Immature natural killer cell (primary cell): ENCODE data around the gene NUPR1. TPM values are rescaled to one million over a fixed set of nuclear protein-coding genes. Genes with fewer than 3 reads are reported as not detected.
"Not testable (repeated sequence)": the region's sequence is repeated elsewhere in the genome, so short reads cannot be mapped to it uniquely, and the experiment has no call there.

ENCODE experiments used
- DNase-seq, 3 donors: peaks; one replicate each; pipeline ENCODE4 v3.0.0; 2022; ENCODE audit warnings: mixed read lengths in 1 of 3
- H3K27ac Mint-ChIP-seq, 6 donors: one replicate each; pipeline ENCODE4 v1.8.0; 2020; ENCODE audit warnings: mixed read lengths in 6 of 6, mild to moderate bottlenecking in 5 of 6, inconsistent platforms in 4 of 6, moderate library complexity in 3 of 6
- H3K27me3 Mint-ChIP-seq, 3 donors: one replicate each; pipeline ENCODE4 v1.8.0; 2020 to 2021; ENCODE audit warnings: low read depth in 3 of 3, mild to moderate bottlenecking in 3 of 3, mixed read lengths in 3 of 3, moderate library complexity in 3 of 3, inconsistent platforms in 1 of 3
- H3K36me3 Mint-ChIP-seq, 3 donors: one replicate each; pipeline ENCODE4 v1.8.0; 2020; ENCODE audit warnings: mixed read lengths in 3 of 3, inconsistent platforms in 2 of 3, mild to moderate bottlenecking in 2 of 3
- H3K4me1 Mint-ChIP-seq, 2 donors: one replicate each; pipeline ENCODE4 v1.8.0; 2020; ENCODE audit warnings: inconsistent platforms in 2 of 2, mild to moderate bottlenecking in 2 of 2, mixed read lengths in 2 of 2, moderate library complexity in 1 of 2
- H3K4me3 Mint-ChIP-seq, 5 donors: one replicate each; pipeline ENCODE4 v1.8.0; 2020; ENCODE audit warnings: mild to moderate bottlenecking in 5 of 5, mixed read lengths in 5 of 5, inconsistent platforms in 3 of 5, moderate library complexity in 3 of 5
- H3K9me3 Mint-ChIP-seq, 6 donors: one replicate each; pipeline ENCODE4 v1.8.0; 2020; ENCODE audit warnings: mild to moderate bottlenecking in 6 of 6, mixed read lengths in 6 of 6, inconsistent platforms in 4 of 6, moderate library complexity in 3 of 6
- polyA plus RNA-seq, 3 donors: library from polyadenylated mRNA; unstranded; fragments of 300-500 nt; fragmentation: Illumina TruSeq; gene quantifications; one replicate each; pipeline ENCODE4 v1.2.3, GENCODE V29; 2021

NUPR1 gene
- polyA plus RNA-seq, 3 donors from 2014 or later, result not detected

- peaks cover 0 to 3% (median 1%) of the 10 kb centered on the region in 6 donors for H3K9me3 Mint-ChIP-seq
- peaks cover 16 to 28% of the 10 kb centered on the region in 2 donors for H3K4me1 Mint-ChIP-seq
- DNase-seq, result no peak
- H3K36me3 Mint-ChIP-seq, result peaks cover 4 to 19% (median 11%) of the 10 kb centered on the region in 3 donors
- H3K4me3 Mint-ChIP-seq, result no peak overlapping the region
- peak overlapping the region in 2 of 6 donors; percentile 8 to 33 for H3K27ac Mint-ChIP-seq
- peaks cover 0 to 2% (median 0%) of the 10 kb centered on the region in 3 donors for H3K27me3 Mint-ChIP-seq
Measured at GRCh38 chr16:28567292-28567691, 28.5 kb upstream of the NUPR1 start.

DNA sequence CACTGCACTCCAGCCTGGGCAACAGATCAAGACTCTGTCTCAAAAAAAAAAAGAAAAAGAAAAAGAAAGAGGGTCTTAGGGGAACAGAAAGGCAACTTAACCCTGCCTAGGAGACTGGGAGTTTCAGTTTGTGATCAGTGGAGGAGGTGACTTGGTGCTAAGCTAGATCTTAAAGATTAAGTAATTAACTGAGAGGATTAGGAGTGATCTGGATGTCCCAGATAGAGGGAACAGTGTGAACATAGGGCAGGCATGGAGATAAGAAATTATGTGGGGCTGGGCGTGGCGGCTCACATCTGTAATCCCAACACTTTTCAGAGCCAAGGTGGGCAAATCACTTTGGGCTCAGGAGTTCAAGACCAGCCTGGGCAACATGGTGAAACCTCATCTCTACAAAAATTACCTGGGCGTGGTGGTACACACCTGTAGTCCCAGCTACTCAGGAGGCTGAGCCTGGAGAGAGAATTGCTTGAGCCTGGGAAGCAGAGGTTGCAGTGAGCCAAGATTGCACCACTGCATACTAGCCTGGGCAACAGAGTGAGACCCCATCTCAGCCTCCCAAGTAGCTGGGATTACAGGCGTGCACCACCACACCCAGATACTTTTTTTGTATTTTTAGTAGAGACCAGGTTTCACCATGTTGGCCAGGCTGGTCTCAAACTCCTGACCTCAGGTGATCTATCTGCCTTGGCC lies 27.6 kb upstream of the NUPR1 start:
- peaks cover 14 to 22% of the 10 kb centered on the region in 2 donors for H3K4me1 Mint-ChIP-seq
- not testable (repeated sequence) for H3K4me3 Mint-ChIP-seq, H3K9me3 Mint-ChIP-seq, H3K27me3 Mint-ChIP-seq, DNase-seq
- peaks cover 4 to 19% (median 11%) of the 10 kb centered on the region in 3 donors for H3K36me3 Mint-ChIP-seq
- peak overlapping the region in 1 of 6 donors; percentile 15 for H3K27ac Mint-ChIP-seq

- H3K27me3 Mint-ChIP-seq, result peaks cover 0 to 2% (median 0%) of the 10 kb centered on the region in 3 donors
- H3K9me3 Mint-ChIP-seq, result peaks cover 0 to 3% (median 1%) of the 10 kb centered on the region in 6 donors
- DNase-seq, result no peak
- H3K4me1 Mint-ChIP-seq, result peaks cover 12 to 16% of the 10 kb centered on the region in 2 donors
- no peak overlapping the region for H3K27ac Mint-ChIP-seq
- no peak overlapping the region for H3K4me3 Mint-ChIP-seq
- peaks cover 4 to 28% (median 18%) of the 10 kb centered on the region in 3 donors for H3K36me3 Mint-ChIP-seq
Measured at GRCh38 chr16:28563218-28563617, 24.4 kb upstream of the NUPR1 start.

DNA sequence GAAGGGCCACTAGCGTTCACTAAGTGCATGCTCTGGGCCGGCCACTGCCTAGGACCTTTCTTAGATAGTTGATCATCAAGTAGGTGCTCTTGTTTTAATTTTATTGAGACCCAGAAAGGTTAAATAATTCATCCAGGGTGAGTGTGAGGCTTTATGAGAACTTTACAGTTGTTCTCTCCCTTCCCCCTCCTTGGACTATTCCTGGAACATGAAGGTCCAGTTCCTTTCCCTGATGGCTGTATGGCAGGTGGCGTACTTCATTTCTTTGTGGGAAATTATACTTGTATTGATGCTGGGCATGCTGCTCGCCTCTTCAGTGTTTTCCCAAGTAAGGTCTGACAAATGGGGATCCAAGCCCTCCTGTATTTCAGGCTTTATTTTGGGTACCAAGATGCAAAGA lies 23.4 kb upstream of the NUPR1 start:
- Mint-ChIP-seq H3K27me3 (peaks cover 0 to 2% (median 0%) of the 10 kb centered on the region in 3 donors), H3K27ac (no peak overlapping the region), H3K4me3 (no peak overlapping the region), H3K36me3 (peaks cover 8 to 26% (median 17%) of the 10 kb centered on the region in 3 donors), H3K4me1 (peaks cover 14% of the 10 kb centered on the region in 2 donors), H3K9me3 (peaks cover 0 to 3% (median 1%) of the 10 kb centered on the region in 6 donors)
- no peak for DNase-seq

- Mint-ChIP-seq H3K4me3 (no peak overlapping the region), H3K36me3 (peaks cover 8 to 26% (median 16%) of the 10 kb centered on the region in 3 donors), H3K4me1 (peaks cover 15 to 16% of the 10 kb centered on the region in 2 donors), H3K27ac (no peak overlapping the region), H3K9me3 (peaks cover 0 to 3% (median under 1%) of the 10 kb centered on the region in 6 donors), H3K27me3 (peaks cover 0 to 2% (median 0%) of the 10 kb centered on the region in 3 donors)
- DNase-seq, result no peak
Measured at GRCh38 chr16:28561557-28562187, 22.9 kb upstream of the NUPR1 start.

- H3K27me3 Mint-ChIP-seq, result peaks cover 4 to 10% (median 6%) of the 10 kb centered on the region in 3 donors
- no peaks in the 10 kb centered on the region for H3K9me3 Mint-ChIP-seq
- no peak for DNase-seq
- H3K36me3 Mint-ChIP-seq, result peaks cover 4 to 15% (median 12%) of the 10 kb centered on the region in 3 donors
- H3K4me3 Mint-ChIP-seq, result no peak overlapping the region
- H3K27ac Mint-ChIP-seq, result peak overlapping the region in 2 of 6 donors; percentile 40 to 56
- H3K4me1 Mint-ChIP-seq, result peaks cover 25 to 35% of the 10 kb centered on the region in 2 donors
Measured at GRCh38 chr16:28558456-28558855, 19.7 kb upstream of the NUPR1 start.

- no peak for DNase-seq
- H3K36me3 Mint-ChIP-seq, result peaks cover 4 to 15% (median 12%) of the 10 kb centered on the region in 3 donors
- no peak overlapping the region for H3K27ac Mint-ChIP-seq
- peaks cover 4 to 10% (median 6%) of the 10 kb centered on the region in 3 donors for H3K27me3 Mint-ChIP-seq
- H3K4me1 Mint-ChIP-seq, result peaks cover 24 to 31% of the 10 kb centered on the region in 2 donors
- H3K4me3 Mint-ChIP-seq, result no peak overlapping the region
- no peaks in the 10 kb centered on the region for H3K9me3 Mint-ChIP-seq
Measured at GRCh38 chr16:28556914-28557320, 18.1 kb upstream of the NUPR1 start.

- no peak for DNase-seq
- Mint-ChIP-seq H3K9me3 (no peaks in the 10 kb centered on the region), H3K4me1 (peaks cover 24 to 31% of the 10 kb centered on the region in 2 donors), H3K4me3 (peak overlapping the region in 3 of 5 donors; percentile 4 to 30 (median 15)), H3K27ac (peak overlapping the region in 2 of 6 donors; percentile 1 to 43), H3K27me3 (peaks cover 6 to 10% (median 6%) of the 10 kb centered on the region in 3 donors), H3K36me3 (peaks cover 4 to 15% (median 12%) of the 10 kb centered on the region in 3 donors)
Measured at GRCh38 chr16:28555561-28555960, 16.8 kb upstream of the NUPR1 start.

- no peak for DNase-seq
- H3K36me3 Mint-ChIP-seq, result peaks cover 4 to 15% (median 12%) of the 10 kb centered on the region in 3 donors
- peak overlapping the region; percentile 88 to 95 (median 90) for H3K27ac Mint-ChIP-seq
- peak overlapping the region; percentile 84 to 97 (median 88) for H3K4me3 Mint-ChIP-seq
- no peaks in the 10 kb centered on the region for H3K9me3 Mint-ChIP-seq
- peaks cover 6 to 10% (median 6%) of the 10 kb centered on the region in 3 donors for H3K27me3 Mint-ChIP-seq
- peaks cover 22 to 31% of the 10 kb centered on the region in 2 donors for H3K4me1 Mint-ChIP-seq
Measured at GRCh38 chr16:28554634-28555423, 16.1 kb upstream of the NUPR1 start.

DNA sequence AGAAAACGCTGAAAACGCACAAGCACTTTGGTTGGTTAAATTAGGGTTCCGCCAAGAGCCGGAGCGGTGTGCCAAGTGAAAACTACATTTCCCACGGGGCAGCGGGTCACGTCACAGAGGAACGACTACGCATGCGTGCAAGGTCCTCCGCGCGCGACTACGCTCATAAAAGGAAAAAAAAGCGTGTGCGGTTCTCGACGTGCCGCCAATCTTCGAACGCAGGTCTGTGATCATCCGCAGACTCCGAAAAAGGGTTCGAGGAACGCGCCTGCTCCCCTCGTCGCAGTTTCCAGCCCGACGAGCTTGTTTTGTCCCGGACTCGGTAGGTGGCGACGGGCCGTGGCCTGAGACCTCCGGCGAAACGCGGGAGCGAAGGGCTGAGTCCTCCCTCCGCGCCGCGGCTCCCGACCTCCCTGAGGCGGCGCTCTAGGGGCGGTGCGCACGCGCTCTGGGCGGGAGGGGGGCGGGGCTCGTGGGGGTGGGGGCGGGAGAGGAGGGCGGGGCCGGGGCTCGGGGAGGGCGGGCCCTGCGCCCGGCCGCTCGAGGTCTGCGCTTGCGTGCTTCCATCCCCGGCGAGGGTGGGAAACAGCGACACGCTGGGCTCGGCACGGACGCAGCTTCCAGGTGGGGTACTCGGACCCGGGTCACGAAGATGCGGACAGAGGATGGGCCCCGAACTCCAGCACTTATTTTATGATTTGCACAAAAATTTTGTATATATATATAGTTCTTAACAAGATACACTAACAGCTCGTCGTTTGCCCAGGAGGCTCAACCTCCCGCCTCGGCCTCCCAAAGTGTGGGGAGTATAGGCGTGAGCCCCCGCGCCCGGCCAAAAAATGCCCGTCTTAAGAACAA lies 15.2 kb upstream of the NUPR1 start, which contains the start of gene SGF29:
TSS of gene SGF29 (plus strand) at position 145 of the 858 bp plus-strand sequence. CDS start 27,150 bp downstream, outside the sequence.
- Mint-ChIP-seq H3K27ac (peak within 1 kb of the TSS; percentile 92 to 96 (median 94)), H3K27me3 (peaks cover 6 to 11% (median 10%) of the 10 kb centered on the region in 3 donors), H3K4me1 (peaks cover 23 to 37% of the 10 kb centered on the region in 2 donors), H3K9me3 (no peaks in the 10 kb centered on the region), H3K36me3 (peaks cover 4 to 14% (median 12%) of the 10 kb centered on the region in 3 donors), H3K4me3 (peak within 1 kb of the TSS; percentile 91 to 97 (median 92))
- DNase-seq, result peak; percentile 93 to 96 (median 96)

DNA sequence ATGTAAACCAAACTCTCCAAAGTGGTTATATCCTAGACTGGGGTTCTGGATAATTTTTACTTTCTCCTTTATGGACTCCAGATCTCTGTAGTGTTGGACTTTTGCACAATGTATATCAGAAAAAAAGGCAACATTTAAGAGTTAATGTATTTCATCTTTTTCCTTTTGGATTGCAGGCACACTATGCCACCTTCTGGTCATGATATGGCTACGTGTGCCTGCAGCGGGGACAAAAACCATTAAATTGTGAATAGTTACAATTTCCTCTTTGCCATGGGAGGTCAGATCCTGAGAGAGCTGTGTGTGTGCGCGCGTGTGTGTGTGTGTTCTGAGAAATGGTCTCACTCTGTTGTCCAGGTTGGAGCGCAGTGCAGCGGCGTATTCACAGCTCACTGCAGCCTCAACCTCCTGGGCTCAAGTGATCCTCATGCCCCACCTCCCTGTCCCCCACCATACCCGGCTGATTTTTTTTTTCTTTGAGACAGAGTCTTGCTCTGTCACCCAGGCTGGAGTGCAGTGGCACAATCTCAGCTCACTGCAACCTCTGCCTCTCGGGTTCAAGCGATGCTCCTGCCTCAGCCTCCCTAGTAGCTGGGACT lies 10.6 kb upstream of the NUPR1 start:
- DNase-seq, result peak in 2 of 3 donors; percentile 12 to 14
- Mint-ChIP-seq H3K27me3 (peaks cover 4 to 11% (median 5%) of the 10 kb centered on the region in 3 donors), H3K27ac (peak overlapping the region in 1 of 6 donors; percentile 18), H3K9me3 (no peaks in the 10 kb centered on the region), H3K36me3 (no peaks in the 10 kb centered on the region), H3K4me1 (peaks cover 10 to 17% of the 10 kb centered on the region in 2 donors), H3K4me3 (no peak overlapping the region)

- H3K27me3 Mint-ChIP-seq, result peaks cover 0 to 6% (median 0%) of the 10 kb centered on the region in 3 donors
Measured at GRCh38 chr16:28548306-28548802, 9.6 kb upstream of the NUPR1 start.

More at GRCh38 chr16:28548306-28548802, 9.6 kb upstream of the NUPR1 start:
- Mint-ChIP-seq H3K4me3 (no peak overlapping the region), H3K9me3 (no peaks in the 10 kb centered on the region), H3K27ac (no peak overlapping the region), H3K4me1 (peaks cover 6 to 9% of the 10 kb centered on the region in 2 donors), H3K36me3 (no peaks in the 10 kb centered on the region)
- no peak for DNase-seq
